DND-41 (cell line): ENCODE data around the gene DSG1.

Experiments used
- CTCF ChIP-seq: IDR thresholded peaks from 2 replicates; pipeline ENCODE4 v1.5.1; 2012; ENCODE audit warnings: borderline replicate concordance, low read length, moderate library complexity, mild to moderate bottlenecking; ENCODE audit not compliant: poor library complexity, severe bottlenecking; ENCODE audit errors: extremely low read depth
- EZH2 ChIP-seq: IDR thresholded peaks from 3 replicates; pipeline ENCODE4 v1.6.1; 2012; ENCODE audit warnings: borderline replicate concordance, low read depth, mild to moderate bottlenecking, moderate library complexity, low read length, inconsistent platforms; ENCODE audit not compliant: severe bottlenecking

GRCh38 chr18:31317860-31318259, at the start of gene DSG1:
- TF ChIP-seq CTCF (no peak), EZH2 (no peak)
